Type B pancreatic cell (in vitro differentiated cells): ENCODE data around the gene CASK. TPM values are rescaled to one million over a fixed set of nuclear protein-coding genes. Genes with fewer than 3 reads are reported as not detected.

Experiments used
- DNase-seq: peaks from one replicate; pipeline ENCODE4 v3.0.0; 2021; ENCODE audit warnings: mixed read lengths; ENCODE audit not compliant: unreplicated experiment; ENCODE audit errors: extremely low spot score
- H3K27ac Mint-ChIP-seq: 2 replicates; pipeline ENCODE4 v1.8.0; 2021; ENCODE audit warnings: mild to moderate bottlenecking, mixed read lengths
- H3K27me3 Mint-ChIP-seq: 2 replicates; pipeline ENCODE4 v1.8.0; 2021; ENCODE audit warnings: mixed read lengths
- H3K36me3 Mint-ChIP-seq: 2 replicates; pipeline ENCODE4 v1.8.0; 2021; ENCODE audit warnings: mixed read lengths
- H3K4me1 Mint-ChIP-seq: one replicate; pipeline ENCODE4 v1.8.0; 2021; ENCODE audit warnings: mixed read lengths; ENCODE audit not compliant: unreplicated experiment
- H3K4me3 Mint-ChIP-seq: 2 replicates; pipeline ENCODE4 v1.8.0; 2021; ENCODE audit warnings: mild to moderate bottlenecking, mixed read lengths
- H3K9me3 Mint-ChIP-seq: 2 replicates; pipeline ENCODE4 v1.8.0; 2021; ENCODE audit warnings: mixed read lengths
- CTCF ChIP-seq: fragments of 200-600 bp; sonication (generic); conservative IDR thresholded peaks from 2 replicates; pipeline ENCODE4 v1.5.0; 2021; ENCODE audit warnings: antibody characterized with exemption, mild to moderate bottlenecking
- total RNA-seq: library from RNA; stranded (reverse); gene quantifications from 2 replicates; pipeline ENCODE4 v1.2.1, GENCODE V29; 2021; ENCODE audit warnings: low replicate concordance

The CASK gene
- total RNA-seq, 1 donor from 2014 or later = 93.8 TPM

GRCh38 chrX:41802958-41803357 lies 120.4 kb downstream of the CASK start:
- H3K27ac Mint-ChIP-seq = no peak overlapping the region
- no peak for TF ChIP-seq CTCF
- DNase-seq = no peak
- H3K4me3 Mint-ChIP-seq = no peak overlapping the region
- H3K36me3 Mint-ChIP-seq = peaks cover 15% of the 10 kb centered on the region
- H3K9me3 Mint-ChIP-seq = no peaks in the 10 kb centered on the region
- no peaks in the 10 kb centered on the region for H3K27me3 Mint-ChIP-seq
- no peaks in the 10 kb centered on the region for H3K4me1 Mint-ChIP-seq

GRCh38 chrX:41799661-41800060 lies 123.7 kb downstream of the CASK start:
- no peak overlapping the region for H3K4me3 Mint-ChIP-seq
- H3K27ac Mint-ChIP-seq = no peak overlapping the region
- H3K4me1 Mint-ChIP-seq = no peaks in the 10 kb centered on the region

DNA sequence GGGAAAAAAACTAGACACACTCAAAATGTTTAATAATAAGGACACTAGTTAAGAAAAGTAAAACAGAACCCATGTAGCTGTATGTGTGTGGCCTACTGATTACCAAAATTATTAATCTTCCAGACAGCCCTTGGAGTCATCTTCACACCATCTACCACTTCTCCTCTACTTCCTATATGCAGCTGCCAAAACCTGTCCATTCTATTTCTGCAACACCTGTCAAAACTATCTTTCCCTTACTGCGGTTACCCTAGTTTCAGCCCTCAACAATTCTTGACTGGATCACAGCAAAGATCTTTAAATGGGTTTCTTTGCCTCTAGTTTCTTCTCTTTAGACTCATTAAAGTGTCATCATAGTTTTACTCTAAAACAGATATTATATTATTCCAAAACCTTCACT lies 126.8 kb downstream of the CASK start:
- no peaks in the 10 kb centered on the region for H3K27me3 Mint-ChIP-seq

More at GRCh38 chrX:41799661-41800060, 123.7 kb downstream of the CASK start:
- no peaks in the 10 kb centered on the region for H3K9me3 Mint-ChIP-seq
- no peaks in the 10 kb centered on the region for H3K27me3 Mint-ChIP-seq
- TF ChIP-seq CTCF = no peak
- no peak for DNase-seq
- peaks cover 8% of the 10 kb centered on the region for H3K36me3 Mint-ChIP-seq

GRCh38 chrX:41796046-41796445 lies 127.3 kb downstream of the CASK start:
- no peak for DNase-seq
- Mint-ChIP-seq H3K9me3 (no peaks in the 10 kb centered on the region), H3K27me3 (no peaks in the 10 kb centered on the region), H3K4me1 (no peaks in the 10 kb centered on the region), H3K27ac (no peak overlapping the region), H3K4me3 (no peak overlapping the region), H3K36me3 (no peaks in the 10 kb centered on the region)
- TF ChIP-seq CTCF = no peak

More for the DNA sequence above, 126.8 kb downstream of the CASK start:
- H3K27ac Mint-ChIP-seq = no peak overlapping the region
- TF ChIP-seq CTCF = no peak
- H3K9me3 Mint-ChIP-seq = no peaks in the 10 kb centered on the region
- H3K4me3 Mint-ChIP-seq = no peak overlapping the region
- DNase-seq = no peak
- no peaks in the 10 kb centered on the region for H3K4me1 Mint-ChIP-seq
- no peaks in the 10 kb centered on the region for H3K36me3 Mint-ChIP-seq

GRCh38 chrX:41789374-41789773 lies 134.0 kb downstream of the CASK start:
- H3K4me3 Mint-ChIP-seq = no peak overlapping the region
- H3K4me1 Mint-ChIP-seq = no peaks in the 10 kb centered on the region
- H3K27me3 Mint-ChIP-seq = no peaks in the 10 kb centered on the region
- H3K27ac Mint-ChIP-seq = no peak overlapping the region
- no peak for TF ChIP-seq CTCF
- no peak for DNase-seq
- no peaks in the 10 kb centered on the region for H3K9me3 Mint-ChIP-seq
- peaks cover 6% of the 10 kb centered on the region for H3K36me3 Mint-ChIP-seq

GRCh38 chrX:41785685-41786084 lies 137.7 kb downstream of the CASK start:
- Mint-ChIP-seq H3K27me3 (no peaks in the 10 kb centered on the region), H3K36me3 (peaks cover 6% of the 10 kb centered on the region), H3K4me3 (no peak overlapping the region), H3K9me3 (no peaks in the 10 kb centered on the region), H3K27ac (no peak overlapping the region), H3K4me1 (no peaks in the 10 kb centered on the region)
- no peak for DNase-seq
- no peak for TF ChIP-seq CTCF
